T-helper 1 cell treated with Interleukin-12 subunit alpha and Interleukin-12 subunit beta and Interleukin-4 antibody, amounts not matched to agents 30 ng/mL and 1 ng/mL, for 36 hours (primary cell): Measurements from ENCODE around the gene BRD9. TPM values are rescaled to one million over a fixed set of nuclear protein-coding genes. Genes with fewer than 3 reads are reported as not detected.
"Not testable (repeated sequence)": the region's sequence is repeated elsewhere in the genome, so short reads cannot be mapped to it uniquely, and the experiment has no call there.

ENCODE experiments used
- intact Hi-C: fragments of 100-400 bp; cut with micrococcal nuclease; formaldehyde crosslinking; loops from one replicate; pipeline ENCODE4 v1.15.1; 2024
- total RNA-seq: library from RNA; stranded (reverse); gene quantifications from 2 replicates; pipeline ENCODE4 v1.2.3, GENCODE V29; 2022

Gene BRD9
- total RNA-seq, 1 donor from 2014 or later, result 62.8 TPM

GRCh38 chr5:846602-847091 is 46.0 kb downstream of the BRD9 start:
- intact Hi-C loops, result loop anchor here (5.0 kb wide), 1 partner anchor 89 kb away; no protein-coding TSS in a partner anchor

DNA sequence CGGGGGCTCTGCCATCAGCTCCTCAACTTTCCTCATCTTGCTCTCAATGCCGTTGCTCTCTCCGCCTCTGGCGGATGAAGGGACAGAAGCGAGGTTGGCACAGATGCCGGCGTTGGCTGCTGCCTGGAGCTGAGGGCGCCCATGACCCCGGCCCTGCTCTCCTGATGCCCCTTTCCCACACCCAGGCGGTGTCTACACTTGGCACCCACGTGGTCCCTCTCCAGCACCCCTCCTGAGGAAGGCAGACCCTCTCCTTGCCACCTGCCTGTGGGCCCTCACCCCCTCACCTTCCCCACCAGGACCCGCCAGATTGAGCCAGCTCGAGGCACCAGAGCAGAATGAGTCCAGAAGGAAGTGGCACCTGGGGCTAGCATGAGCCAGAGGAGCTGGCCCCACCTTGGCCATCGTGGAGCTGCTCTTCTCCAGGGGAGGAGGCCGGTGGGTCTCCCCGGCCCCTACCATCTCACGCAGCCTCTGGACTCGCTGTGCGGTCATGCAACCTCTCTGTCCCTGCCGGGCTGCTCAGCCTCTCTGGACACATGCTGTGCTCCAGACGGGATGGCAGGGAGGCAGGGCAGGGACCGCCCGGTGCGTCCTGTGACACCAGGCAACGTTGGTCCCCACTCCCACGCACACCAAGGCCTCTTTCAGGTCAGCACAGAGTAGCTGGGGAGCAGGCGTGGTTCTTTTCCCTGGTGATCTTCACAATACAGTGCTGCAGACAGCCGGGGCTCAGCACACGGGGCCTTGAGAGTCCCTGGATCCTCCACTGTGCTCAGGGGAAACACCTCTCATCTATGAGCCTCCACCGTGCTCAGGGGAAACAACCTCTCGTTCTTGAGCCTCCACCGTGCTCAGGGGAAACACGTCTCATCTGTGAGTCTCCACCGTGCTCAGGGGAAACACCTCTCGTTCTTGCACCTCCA is 46.7 kb downstream of the BRD9 start:
- intact Hi-C loops, result loop anchor here (5.0 kb wide), 1 partner anchor 89 kb away; no protein-coding TSS in a partner anchor

DNA sequence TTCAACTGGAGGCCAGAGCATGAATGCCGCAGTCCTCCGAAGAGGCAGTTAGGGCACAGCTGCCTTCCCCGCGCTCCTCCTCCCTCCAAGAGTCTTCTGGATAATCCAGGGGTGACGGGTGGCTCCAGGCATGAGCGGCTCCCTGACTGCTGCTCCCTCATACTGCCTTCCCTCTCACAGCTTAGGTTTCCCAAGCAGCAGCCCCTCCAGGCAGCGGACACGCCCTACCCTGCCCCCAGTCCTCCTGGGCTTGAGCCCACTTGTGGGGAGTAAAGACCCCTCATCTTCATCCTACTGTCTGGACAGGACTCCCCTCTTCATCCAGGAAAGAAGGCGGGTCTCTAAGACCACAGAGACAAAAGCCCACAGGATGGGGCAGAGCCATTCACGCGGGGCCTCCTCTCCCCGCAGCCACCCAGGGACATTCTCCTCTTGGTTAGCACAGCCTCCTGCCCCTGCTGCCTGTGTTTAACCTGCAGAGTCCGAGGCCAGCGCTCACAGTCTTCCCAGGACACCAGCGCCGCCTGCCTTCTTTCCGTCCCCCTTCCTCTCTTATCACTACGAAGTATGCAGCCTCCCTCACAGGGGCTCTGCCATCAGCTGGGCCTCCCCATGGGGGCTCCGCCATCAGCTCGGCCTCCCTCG is 47.4 kb downstream of the BRD9 start:
- intact Hi-C loops, result loop anchor here (5.0 kb wide), 1 partner anchor 88 kb away; no protein-coding TSS in a partner anchor

GRCh38 chr5:844426-844825 is 48.2 kb downstream of the BRD9 start:
- intact Hi-C loops, result not testable (repeated sequence)

GRCh38 chr5:843926-844325 is 48.7 kb downstream of the BRD9 start:
- intact Hi-C loops, result not testable (repeated sequence)

- intact Hi-C loops, result not testable (repeated sequence)
These were observed 49.2 kb downstream of the BRD9 start for GRCh38 chr5:843371-843770.

DNA sequence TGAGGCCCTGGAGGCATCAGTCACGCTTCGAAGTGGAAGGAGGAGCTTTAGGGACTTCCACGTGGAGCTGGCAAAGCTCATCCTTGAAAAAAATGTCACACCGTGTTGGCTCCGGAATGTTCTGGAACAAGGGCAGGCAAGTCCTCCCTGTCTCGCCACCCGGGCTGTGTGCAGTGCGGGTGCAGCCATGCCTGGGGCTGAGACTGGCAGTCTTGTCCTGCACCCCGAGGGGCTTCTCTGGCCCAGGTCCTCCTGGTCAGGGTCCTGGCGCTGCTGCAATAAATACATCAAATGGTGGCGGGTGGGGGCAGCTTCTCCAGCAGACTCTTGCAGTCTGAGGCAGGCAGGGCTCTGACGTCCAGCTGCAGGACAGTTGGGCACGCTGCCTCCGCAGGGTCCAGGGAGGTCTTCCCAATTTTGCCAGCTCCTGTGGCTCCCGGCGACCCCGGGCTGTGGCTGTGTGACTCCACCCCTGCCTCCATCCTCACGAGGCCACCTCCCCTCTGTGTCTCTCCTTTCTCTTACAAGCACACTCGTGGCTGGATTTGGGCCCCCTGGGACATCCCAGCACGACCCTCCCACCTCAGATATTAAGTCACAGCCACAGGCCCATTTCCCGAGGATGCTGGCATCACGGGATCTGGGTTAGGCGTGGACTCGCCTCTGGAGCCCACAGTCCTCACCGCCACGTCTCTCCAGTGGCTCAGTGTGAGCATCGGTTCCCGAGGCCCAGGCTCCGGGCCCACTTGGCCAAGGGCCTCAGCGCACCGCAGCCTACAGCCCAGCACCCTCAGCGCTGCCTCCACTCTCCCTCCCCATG is 50.0 kb downstream of the BRD9 start:
- intact Hi-C loops, result not testable (repeated sequence)

- intact Hi-C loops, result not testable (repeated sequence)
These were observed 50.8 kb downstream of the BRD9 start for GRCh38 chr5:841531-842401.

- intact Hi-C loops, result not testable (repeated sequence)
These were observed 51.6 kb downstream of the BRD9 start for GRCh38 chr5:840974-841435.

- intact Hi-C loops, result not testable (repeated sequence)
These were observed 52.3 kb downstream of the BRD9 start for GRCh38 chr5:840118-840973.

GRCh38 chr5:838431-838851 is 54.2 kb downstream of the BRD9 start:
- intact Hi-C loops, result not testable (repeated sequence)

DNA sequence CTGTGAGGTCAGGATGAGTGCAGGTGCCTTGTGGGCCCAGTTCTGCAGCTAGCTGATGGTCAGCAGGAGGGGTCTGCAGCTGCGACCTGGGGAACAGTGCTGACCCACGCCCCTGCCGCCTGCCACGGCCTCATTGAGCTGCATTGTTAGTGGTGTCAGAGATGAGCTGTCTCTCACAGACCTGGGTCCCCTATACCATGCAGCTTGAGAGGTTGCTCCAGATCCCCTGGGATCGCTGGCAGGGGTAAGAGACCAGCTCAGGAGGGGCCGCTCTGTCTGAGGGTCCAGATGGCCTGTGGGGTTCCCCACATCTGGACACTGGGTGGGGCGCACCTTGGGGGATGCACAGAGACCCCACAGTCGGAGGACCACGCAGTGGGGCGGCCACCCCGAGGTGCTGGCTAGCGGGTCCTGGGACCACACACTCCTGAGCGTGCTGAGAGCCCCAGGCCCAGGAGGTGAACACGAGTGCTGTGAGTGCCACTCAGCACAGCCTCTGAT is 54.9 kb downstream of the BRD9 start:
- intact Hi-C loops, result not testable (repeated sequence)

GRCh38 chr5:835933-836612 is 56.5 kb downstream of the BRD9 start:
- intact Hi-C loops, result not testable (repeated sequence)

DNA sequence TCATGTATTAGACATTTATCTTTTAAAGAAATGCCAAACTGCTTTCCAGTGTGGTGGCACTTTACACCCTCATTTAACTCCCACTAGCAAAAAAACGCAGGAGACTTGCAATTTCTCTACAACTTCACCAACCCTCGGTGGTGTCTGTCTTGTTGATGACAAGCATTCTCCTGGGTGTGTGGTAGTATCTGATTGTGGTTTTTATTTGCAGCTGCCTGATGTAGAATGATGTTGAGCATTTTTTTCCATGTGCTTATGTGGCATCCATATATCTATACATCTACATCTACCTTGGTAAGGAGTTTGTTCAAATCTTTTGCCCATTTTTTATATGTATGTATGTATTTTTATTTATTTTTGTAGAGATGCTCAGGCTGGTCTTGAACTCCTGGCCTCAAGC is 58.6 kb downstream of the BRD9 start:
- intact Hi-C loops, result loop anchor here (5.0 kb wide), 1 partner anchor 92 kb away; no protein-coding TSS in a partner anchor

DNA sequence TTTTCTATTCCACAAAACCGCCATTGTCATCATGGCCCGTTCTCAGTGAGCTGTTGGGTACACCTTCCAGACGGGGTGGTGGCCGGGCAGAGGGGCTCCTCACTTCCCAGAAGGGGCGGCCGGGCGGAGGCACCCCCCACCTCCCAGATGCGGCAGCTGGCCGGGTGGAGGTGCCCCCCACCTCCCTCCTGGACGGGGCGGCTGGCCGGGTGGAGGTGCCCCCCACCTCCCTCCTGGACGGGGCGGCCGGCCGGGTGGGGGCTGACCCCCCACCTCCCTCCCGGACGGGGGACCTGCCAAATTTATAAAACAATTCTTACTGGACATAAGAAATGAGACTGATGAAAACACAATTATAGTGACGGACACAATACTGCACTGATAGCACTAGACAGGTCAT is 64.4 kb downstream of the BRD9 start:
- intact Hi-C loops, result not testable (repeated sequence)

- intact Hi-C loops, result not testable (repeated sequence)
These were observed 67.1 kb downstream of the BRD9 start for GRCh38 chr5:825544-825943.

DNA sequence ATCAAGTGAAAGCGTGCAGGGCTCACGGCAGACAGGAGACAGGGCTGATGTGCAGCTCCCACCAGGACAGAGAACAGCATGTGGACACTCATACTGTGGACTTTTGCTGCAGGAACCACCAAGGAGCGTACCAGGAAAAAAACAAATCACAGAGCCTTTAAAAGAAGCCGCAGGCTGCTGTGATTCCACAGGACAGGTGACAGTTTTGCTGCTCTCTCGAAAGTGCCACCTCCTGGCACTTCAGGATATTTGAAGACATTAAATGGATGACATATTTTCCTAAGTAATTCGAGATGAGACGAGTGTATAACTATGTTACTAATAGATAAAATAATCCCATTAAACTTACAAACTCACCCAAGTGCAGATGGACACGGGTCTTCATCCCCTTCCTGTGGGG is 71.1 kb downstream of the BRD9 start:
- intact Hi-C loops, result no loop called here

DNA sequence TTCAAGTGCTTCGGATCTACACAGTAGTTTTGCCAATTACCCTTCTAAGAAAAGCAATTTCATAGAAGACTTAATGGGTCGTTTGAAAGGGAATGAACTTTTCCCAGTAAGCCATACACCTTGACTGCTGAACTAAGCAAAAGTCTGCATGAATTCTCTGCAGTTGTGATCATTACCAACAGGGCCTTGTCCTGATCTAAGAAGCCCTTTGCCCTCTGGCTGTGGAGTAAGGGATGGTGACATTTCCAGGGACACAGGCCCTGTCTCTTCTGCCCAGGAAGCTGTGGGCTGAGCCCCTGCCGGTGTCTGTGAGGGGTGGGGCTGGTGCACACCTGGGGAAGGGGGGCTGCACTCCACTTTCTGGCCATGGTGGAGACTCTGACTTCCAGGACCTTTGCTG is 72.4 kb downstream of the BRD9 start:
- intact Hi-C loops, result no loop called here
